Stimulated activated CD4-positive, alpha-beta T cell treated with anti-CD3 and anti-CD28 coated beads, Interleukin-2, amount 100 ng/mL, for 48 hours (primary cell): ENCODE data around the gene GPD1.

Source experiments
- DNase-seq, 2 donors: peaks; one replicate each; pipeline ENCODE4 v3.0.0-alpha.2; 2020

GPD1 gene

GRCh38 chr12:50102646-50103309 is 1.0 kb upstream of the GPD1 start:
- DNase-seq: no peak

- no peak for DNase-seq
These were observed 457 bp upstream of the GPD1 start for GRCh38 chr12:50103351-50103750.

- DNase-seq: no peak
These were observed 884 bp downstream of the GPD1 start for GRCh38 chr12:50104417-50105366.

GRCh38 chr12:50105913-50106450 is 2.2 kb downstream of the GPD1 start:
- DNase-seq: no peak

GRCh38 chr12:50106907-50107306 is 3.1 kb downstream of the GPD1 start:
- DNase-seq: no peak

- DNase-seq: no peak
These were observed 3.8 kb downstream of the GPD1 start for GRCh38 chr12:50107416-50108268.

GRCh38 chr12:50109319-50109718 is 5.5 kb downstream of the GPD1 start:
- no peak for DNase-seq

GRCh38 chr12:50110127-50110761 is 6.4 kb downstream of the GPD1 start:
- no peak for DNase-seq

- DNase-seq: no peak
These were observed 7.0 kb downstream of the GPD1 start for GRCh38 chr12:50110762-50111351.

GRCh38 chr12:50111395-50111692 is 7.5 kb downstream of the GPD1 start:
- no peak for DNase-seq

GRCh38 chr12:50111693-50112455 is 8.1 kb downstream of the GPD1 start, which contains the start of gene COX14:
TSS of gene COX14 (plus strand) at chr12:50112236. CDS start at chr12:50120044, 7,808 bp downstream.
- DNase-seq: peak; percentile 98 to 99

GRCh38 chr12:50112456-50113218 is 8.8 kb downstream of the GPD1 start:
- no peak for DNase-seq

- no peak for DNase-seq
These were observed 13.3 kb downstream of the GPD1 start for GRCh38 chr12:50117057-50117622.

GRCh38 chr12:50119387-50119786 is 15.6 kb downstream of the GPD1 start:
- DNase-seq: no peak

- no peak for DNase-seq
These were observed 16.7 kb downstream of the GPD1 start for GRCh38 chr12:50120521-50120920.

GRCh38 chr12:50120953-50121352 is 17.1 kb downstream of the GPD1 start:
- DNase-seq: no peak

GRCh38 chr12:50121641-50122040 is 17.8 kb downstream of the GPD1 start:
- DNase-seq: no peak

GRCh38 chr12:50123203-50123602 is 19.4 kb downstream of the GPD1 start:
- no peak for DNase-seq

- DNase-seq: no peak
These were observed 23.7 kb downstream of the GPD1 start for GRCh38 chr12:50127546-50127945.

GRCh38 chr12:50129290-50129689 is 25.5 kb downstream of the GPD1 start:
- no peak for DNase-seq
